HL-60 (cell line): ENCODE results near the gene UIMC1.

Experiments used
- DNase-seq, 2 experiments: peaks; one replicate each; pipeline ENCODE4 v3.0.0-alpha.2; 2010 to 2020; ENCODE audit warnings: low read depth in 1 of 2, low spot score in 1 of 2
- H3K27ac ChIP-seq: fragments of 250-450 bp; sonication (Bioruptor Pico); replicated peaks from 2 replicates; pipeline ENCODE4 v1.5.1; 2020; ENCODE audit warnings: mild to moderate bottlenecking, moderate library complexity
- H3K27me3 ChIP-seq: fragments of 250-450 bp; sonication (Bioruptor Pico); 2 replicates; pipeline ENCODE4 v1.5.1; 2021; ENCODE audit warnings: mild to moderate bottlenecking, moderate library complexity; ENCODE audit not compliant: insufficient read depth, poor library complexity, severe bottlenecking
- H3K4me3 ChIP-seq: replicated peaks from 2 replicates; pipeline ENCODE4 v1.5.1; 2011; ENCODE audit warnings: mild to moderate bottlenecking, control low read depth, low read length; ENCODE audit not compliant: insufficient read depth
- GABPA ChIP-seq: IDR thresholded peaks from 2 replicates; pipeline ENCODE4 v1.6.1; 2012; ENCODE audit warnings: low read depth
- POLR2AphosphoS5 ChIP-seq: IDR thresholded peaks from 2 replicates; pipeline ENCODE4 v1.6.1; 2012; ENCODE audit warnings: low read depth
- SPI1 ChIP-seq: IDR thresholded peaks from 2 replicates; pipeline ENCODE4 v1.6.1; 2012; ENCODE audit warnings: low read depth, mild to moderate bottlenecking, borderline replicate concordance
- TF ChIP-seq, protein P1 (sequence below): IDR thresholded peaks from one replicate; pipeline ENCODE4 v1.5.1; 2011; ENCODE audit warnings: low read length, control low read depth, inconsistent platforms; ENCODE audit not compliant: insufficient read depth
- TF ChIP-seq, protein P2 (sequence below): IDR thresholded peaks from 2 replicates; pipeline ENCODE4 v1.6.1; 2012; ENCODE audit warnings: low read depth; ENCODE audit not compliant: insufficient replicate concordance

UIMC1 gene

DNA sequence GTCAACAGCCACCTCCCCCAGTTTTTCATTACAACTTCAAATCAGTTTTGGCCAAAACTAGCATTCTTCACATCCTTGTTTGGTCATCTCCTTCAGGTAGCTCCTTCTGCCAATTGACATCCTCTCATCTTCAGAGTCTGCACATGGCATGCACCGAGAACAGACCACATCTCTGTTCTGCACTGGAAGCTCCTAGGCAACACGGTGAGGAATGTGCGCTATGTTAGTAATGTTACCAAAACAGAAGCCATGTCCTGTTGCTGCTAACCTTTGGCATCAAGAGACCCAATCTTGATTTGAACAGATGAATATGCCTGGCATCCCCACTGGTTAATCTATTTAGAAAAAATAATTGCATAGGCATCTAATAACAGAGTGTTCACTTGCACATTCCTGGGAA is 102.3 kb downstream of the UIMC1 start:
- no peak for DNase-seq
- H3K4me3 ChIP-seq: no peak overlapping the region
- H3K27ac ChIP-seq: no peak overlapping the region
- H3K27me3 ChIP-seq: no peaks in the 10 kb centered on the region
- TF ChIP-seq GABPA: no peak
- no peak for TF ChIP-seq POLR2AphosphoS5
- TF ChIP-seq SPI1: no peak
- TF ChIP-seq, protein P1, sequence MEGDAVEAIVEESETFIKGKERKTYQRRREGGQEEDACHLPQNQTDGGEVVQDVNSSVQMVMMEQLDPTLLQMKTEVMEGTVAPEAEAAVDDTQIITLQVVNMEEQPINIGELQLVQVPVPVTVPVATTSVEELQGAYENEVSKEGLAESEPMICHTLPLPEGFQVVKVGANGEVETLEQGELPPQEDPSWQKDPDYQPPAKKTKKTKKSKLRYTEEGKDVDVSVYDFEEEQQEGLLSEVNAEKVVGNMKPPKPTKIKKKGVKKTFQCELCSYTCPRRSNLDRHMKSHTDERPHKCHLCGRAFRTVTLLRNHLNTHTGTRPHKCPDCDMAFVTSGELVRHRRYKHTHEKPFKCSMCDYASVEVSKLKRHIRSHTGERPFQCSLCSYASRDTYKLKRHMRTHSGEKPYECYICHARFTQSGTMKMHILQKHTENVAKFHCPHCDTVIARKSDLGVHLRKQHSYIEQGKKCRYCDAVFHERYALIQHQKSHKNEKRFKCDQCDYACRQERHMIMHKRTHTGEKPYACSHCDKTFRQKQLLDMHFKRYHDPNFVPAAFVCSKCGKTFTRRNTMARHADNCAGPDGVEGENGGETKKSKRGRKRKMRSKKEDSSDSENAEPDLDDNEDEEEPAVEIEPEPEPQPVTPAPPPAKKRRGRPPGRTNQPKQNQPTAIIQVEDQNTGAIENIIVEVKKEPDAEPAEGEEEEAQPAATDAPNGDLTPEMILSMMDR: no peak
- TF ChIP-seq, protein P2, sequence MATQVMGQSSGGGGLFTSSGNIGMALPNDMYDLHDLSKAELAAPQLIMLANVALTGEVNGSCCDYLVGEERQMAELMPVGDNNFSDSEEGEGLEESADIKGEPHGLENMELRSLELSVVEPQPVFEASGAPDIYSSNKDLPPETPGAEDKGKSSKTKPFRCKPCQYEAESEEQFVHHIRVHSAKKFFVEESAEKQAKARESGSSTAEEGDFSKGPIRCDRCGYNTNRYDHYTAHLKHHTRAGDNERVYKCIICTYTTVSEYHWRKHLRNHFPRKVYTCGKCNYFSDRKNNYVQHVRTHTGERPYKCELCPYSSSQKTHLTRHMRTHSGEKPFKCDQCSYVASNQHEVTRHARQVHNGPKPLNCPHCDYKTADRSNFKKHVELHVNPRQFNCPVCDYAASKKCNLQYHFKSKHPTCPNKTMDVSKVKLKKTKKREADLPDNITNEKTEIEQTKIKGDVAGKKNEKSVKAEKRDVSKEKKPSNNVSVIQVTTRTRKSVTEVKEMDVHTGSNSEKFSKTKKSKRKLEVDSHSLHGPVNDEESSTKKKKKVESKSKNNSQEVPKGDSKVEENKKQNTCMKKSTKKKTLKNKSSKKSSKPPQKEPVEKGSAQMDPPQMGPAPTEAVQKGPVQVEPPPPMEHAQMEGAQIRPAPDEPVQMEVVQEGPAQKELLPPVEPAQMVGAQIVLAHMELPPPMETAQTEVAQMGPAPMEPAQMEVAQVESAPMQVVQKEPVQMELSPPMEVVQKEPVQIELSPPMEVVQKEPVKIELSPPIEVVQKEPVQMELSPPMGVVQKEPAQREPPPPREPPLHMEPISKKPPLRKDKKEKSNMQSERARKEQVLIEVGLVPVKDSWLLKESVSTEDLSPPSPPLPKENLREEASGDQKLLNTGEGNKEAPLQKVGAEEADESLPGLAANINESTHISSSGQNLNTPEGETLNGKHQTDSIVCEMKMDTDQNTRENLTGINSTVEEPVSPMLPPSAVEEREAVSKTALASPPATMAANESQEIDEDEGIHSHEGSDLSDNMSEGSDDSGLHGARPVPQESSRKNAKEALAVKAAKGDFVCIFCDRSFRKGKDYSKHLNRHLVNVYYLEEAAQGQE: no peak

DNA sequence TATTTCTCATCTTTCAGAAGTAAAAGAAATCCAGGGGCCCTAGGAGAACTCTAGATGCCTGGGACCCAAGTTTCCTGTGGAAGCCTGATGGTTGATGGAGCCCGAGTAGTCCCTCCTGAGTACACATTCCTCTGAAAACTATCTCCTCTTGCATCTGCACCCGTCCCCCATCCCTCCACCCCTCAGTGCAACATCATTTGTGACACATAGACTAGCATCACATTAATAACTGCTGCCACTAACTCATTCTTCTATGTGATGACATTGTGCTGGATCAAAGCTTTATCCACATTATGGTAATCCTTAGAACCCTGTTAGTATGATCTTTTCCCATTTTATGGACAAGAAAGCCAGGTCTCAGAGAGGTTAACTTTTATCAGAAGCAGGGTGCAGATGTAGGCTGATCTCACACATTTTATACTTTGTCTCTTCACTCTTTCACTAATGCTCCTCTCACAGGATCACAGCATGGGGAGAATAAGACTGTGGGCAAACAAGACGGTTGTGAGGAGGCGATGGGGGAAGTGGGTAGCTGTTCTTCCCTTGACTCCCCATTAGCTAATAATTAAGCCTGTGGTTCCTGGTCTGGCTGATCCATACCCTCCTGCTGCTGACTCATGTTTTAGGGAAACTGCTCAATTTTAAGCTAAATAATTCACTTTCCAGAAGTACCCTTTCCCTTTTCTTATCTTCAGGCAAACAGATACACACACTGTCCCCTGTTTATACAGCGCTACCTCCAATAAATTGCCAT is 103.5 kb downstream of the UIMC1 start:
- no peak for DNase-seq
- H3K4me3 ChIP-seq: no peak overlapping the region
- H3K27me3 ChIP-seq: no peaks in the 10 kb centered on the region
- peak overlapping the region; percentile 16 for H3K27ac ChIP-seq
- TF ChIP-seq, protein P2: no peak
- TF ChIP-seq POLR2AphosphoS5 (no peak), GABPA (no peak), SPI1 (no peak; the same call in 1 of the 2 replicates)
- TF ChIP-seq, protein P1: no peak

DNA sequence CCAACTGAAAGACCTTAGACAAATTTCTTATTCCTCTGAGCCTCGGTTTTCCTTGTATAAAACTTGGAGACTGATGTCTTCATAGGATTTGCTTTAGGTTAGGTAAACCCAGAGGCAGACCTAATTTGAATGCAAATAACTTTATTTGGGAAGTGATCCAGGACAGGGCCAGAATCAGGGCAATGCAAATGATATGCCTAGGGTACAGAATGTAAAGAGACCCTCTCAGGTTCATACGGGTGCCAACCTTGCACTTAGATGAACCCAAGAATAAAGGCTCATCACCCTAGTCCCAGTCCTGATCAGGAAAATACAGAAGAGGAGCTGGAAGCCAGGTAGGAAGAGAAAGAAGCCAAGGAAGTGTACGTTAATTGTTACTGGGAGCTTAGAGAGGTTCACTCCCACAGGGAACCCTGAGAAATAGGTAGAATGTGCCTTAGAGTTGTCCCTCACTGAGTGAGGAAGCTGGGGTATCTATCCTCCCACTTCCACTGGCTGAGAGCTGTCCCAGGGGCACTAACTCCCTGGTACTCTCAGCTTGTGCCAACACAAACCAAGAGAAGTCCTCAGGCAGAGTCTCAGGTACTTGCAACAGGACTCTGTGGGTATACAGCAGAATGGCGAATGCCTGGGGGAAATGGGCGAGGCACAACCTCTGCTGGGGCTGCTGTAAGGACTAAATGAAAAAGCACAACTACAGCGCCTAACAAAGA is 104.3 kb downstream of the UIMC1 start:
- DNase-seq: no peak
- Histone ChIP-seq H3K4me3 (no peak overlapping the region), H3K27ac (peak overlapping the region; percentile 69), H3K27me3 (no peaks in the 10 kb centered on the region)
- TF ChIP-seq, protein P2: no peak
- no peak; the same call in 1 of the 2 replicates for TF ChIP-seq SPI1
- TF ChIP-seq GABPA: no peak
- no peak for TF ChIP-seq POLR2AphosphoS5
- TF ChIP-seq, protein P1: no peak
